Psoas muscle (tissue), 8 donors: ENCODE results near the gene SLC39A11. TPM values are rescaled to one million over a fixed set of nuclear protein-coding genes. Genes with fewer than 3 reads are reported as not detected.

Source experiments
- ATAC-seq, 4 donors: fragments of 200-7000 bp; cut with Tn5 transposase; one replicate each; pipeline ENCODE4 v1.9.1; 2020; ENCODE audit warnings: moderate library complexity in 3 of 4, mild to moderate bottlenecking in 2 of 4
- DNase-seq, 2 donors: peaks; one replicate each; pipeline ENCODE4 v3.0.0-alpha.2; 2020
- H3K27ac ChIP-seq: fragments of 200-600 bp; one replicate; pipeline ENCODE4 v1.8.0; 2022
- H3K27me3 ChIP-seq, 3 donors: fragments of 200-600 bp in 1 of 3; one replicate each; pipeline versions ENCODE4 v1.6.1 to v1.8.0; 2013 to 2022; ENCODE audit warnings: low read length in 2 of 3, mild to moderate bottlenecking in 2 of 3, moderate library complexity in 1 of 3; ENCODE audit not compliant: insufficient read depth in 3 of 3
- H3K36me3 ChIP-seq, 2 donors: fragments of 200-600 bp in 1 of 2; one replicate each; pipeline versions ENCODE4 v1.6.1 to v1.8.0; 2013 to 2022; ENCODE audit warnings: low read depth in 1 of 2, mild to moderate bottlenecking in 1 of 2, moderate library complexity in 1 of 2; ENCODE audit not compliant: insufficient read depth in 1 of 2
- H3K4me1 ChIP-seq: fragments of 200-600 bp; one replicate; pipeline ENCODE4 v1.8.0; 2022
- H3K4me3 ChIP-seq: fragments of 200-600 bp; one replicate; pipeline ENCODE4 v1.8.0; 2022; ENCODE audit warnings: mild to moderate bottlenecking
- H3K9me3 ChIP-seq: fragments of 200-600 bp; one replicate; pipeline ENCODE4 v1.8.0; 2022
- WGBS, 3 donors: extraction: QIAGEN DNeasy Blood & Tissue Kit; methylation state at CpG; one replicate each; pipeline versions ENCODE4 v1.1.6 to v1.1.7; 2013; 5-methylcytosine and 5-hydroxymethylcytosine counted together
- intact Hi-C, 2 donors: fragments of 100-400 bp; cut with DNase I; formaldehyde crosslinking; loops; one replicate each; pipeline versions ENCODE4 v1.11.0 to v1.14.2; 2022
- polyA plus RNA-seq, 3 donors: library from polyadenylated mRNA; stranded (reverse); fragments of 200-250 nt; gene quantifications; one replicate each; pipeline ENCODE4 v1.2.3, GENCODE V29; 2013
- total RNA-seq, 4 donors: library from RNA; stranded (reverse); fragmentation: NEBNext Ultra II Directional in 2 of 4; extraction: Animal tissue kit (Norgen Biotek cat#: 25700) in 2 of 4; gene quantifications; one replicate each; pipeline versions ENCODE4 v1.2.1 to v1.2.4, GENCODE V29; 2021 to 2023
- TF ChIP-seq, protein P1 (sequence below): fragments of 200-600 bp; IDR thresholded peaks from one replicate; pipeline ENCODE4 v1.8.0; 2022; ENCODE audit warnings: antibody characterized with exemption
- donor health status: healthy with polysubstance abuse.
- donor health status: DM: no; HTN: no; CAD: no; lungs with moderate emphysema.
- donor health status: Bipolar disorder and iron deficiency.
- donor health status: healthy.
- donor health status: DM: yes; HTN: yes; CAD: no.
- donor health status: DM: no; HTN: no; CAD: no.
- donor health status: DM: no; HTN: no; CAD: no.
- donor health status: DM: yes; HTN: yes; CAD: no.

The SLC39A11 gene
- total and polyA plus RNA-seq, 7 donors = 1.6 to 9.7 (median 7.9) TPM

DNA sequence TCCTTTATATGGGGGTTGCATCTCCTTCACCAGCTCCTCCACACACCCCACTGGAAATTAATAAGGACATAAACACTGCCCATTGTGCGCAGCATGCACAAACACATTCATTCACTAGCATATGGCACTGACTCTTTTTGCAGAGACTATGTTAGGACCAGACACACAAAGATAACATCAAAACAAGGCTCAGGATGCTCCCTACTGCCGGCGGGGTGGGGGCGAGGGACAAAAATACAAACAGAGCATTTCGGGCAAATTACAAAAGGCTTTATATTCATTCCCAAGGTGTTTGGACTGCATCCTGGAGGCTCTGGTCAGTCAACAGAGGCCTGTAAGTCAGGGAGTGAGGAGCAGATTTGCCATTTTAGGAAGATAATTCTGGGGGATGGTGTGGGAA lies 299.7 kb downstream of the SLC39A11 start:
- no peak overlapping the region for H3K27ac ChIP-seq
- 91 to 95% (median 94%) methylated on average over 5 of the region's 5 CpGs for WGBS, 3 donors
- ATAC-seq = no peak

GRCh38 chr17:72790190-72790589 lies 302.3 kb downstream of the SLC39A11 start:
- Histone ChIP-seq H3K4me1 (no peaks in the 10 kb centered on the region), H3K9me3 (peaks cover 4% of the 10 kb centered on the region), H3K27ac (no peak overlapping the region), H3K27me3 (no peaks in the 10 kb centered on the region), H3K36me3 (peaks cover 0 to 2% of the 10 kb centered on the region in 2 donors), H3K4me3 (no peak overlapping the region)
- TF ChIP-seq, protein P1, sequence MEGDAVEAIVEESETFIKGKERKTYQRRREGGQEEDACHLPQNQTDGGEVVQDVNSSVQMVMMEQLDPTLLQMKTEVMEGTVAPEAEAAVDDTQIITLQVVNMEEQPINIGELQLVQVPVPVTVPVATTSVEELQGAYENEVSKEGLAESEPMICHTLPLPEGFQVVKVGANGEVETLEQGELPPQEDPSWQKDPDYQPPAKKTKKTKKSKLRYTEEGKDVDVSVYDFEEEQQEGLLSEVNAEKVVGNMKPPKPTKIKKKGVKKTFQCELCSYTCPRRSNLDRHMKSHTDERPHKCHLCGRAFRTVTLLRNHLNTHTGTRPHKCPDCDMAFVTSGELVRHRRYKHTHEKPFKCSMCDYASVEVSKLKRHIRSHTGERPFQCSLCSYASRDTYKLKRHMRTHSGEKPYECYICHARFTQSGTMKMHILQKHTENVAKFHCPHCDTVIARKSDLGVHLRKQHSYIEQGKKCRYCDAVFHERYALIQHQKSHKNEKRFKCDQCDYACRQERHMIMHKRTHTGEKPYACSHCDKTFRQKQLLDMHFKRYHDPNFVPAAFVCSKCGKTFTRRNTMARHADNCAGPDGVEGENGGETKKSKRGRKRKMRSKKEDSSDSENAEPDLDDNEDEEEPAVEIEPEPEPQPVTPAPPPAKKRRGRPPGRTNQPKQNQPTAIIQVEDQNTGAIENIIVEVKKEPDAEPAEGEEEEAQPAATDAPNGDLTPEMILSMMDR = no peak
- DNase-seq (no peak), ATAC-seq (no peak)
- WGBS, 3 donors = 92 to 98% (median 96%) methylated on average over 3 of the region's 3 CpGs
- intact Hi-C loops = no loop called here

More for the DNA sequence above, 299.7 kb downstream of the SLC39A11 start:
- Histone ChIP-seq H3K4me3 (no peak overlapping the region), H3K4me1 (no peaks in the 10 kb centered on the region), H3K27me3 (no peaks in the 10 kb centered on the region), H3K36me3 (peaks cover 0 to 2% of the 10 kb centered on the region in 2 donors), H3K9me3 (peaks cover 13% of the 10 kb centered on the region)
- intact Hi-C loops = no loop called here
- TF ChIP-seq, protein P1 = no peak
- no peak for DNase-seq

GRCh38 chr17:72789711-72790110 lies 302.8 kb downstream of the SLC39A11 start:
- ATAC-seq = no peak
- 86 to 90% (median 87%) methylated on average over 6 of the region's 6 CpGs for WGBS, 3 donors

DNA sequence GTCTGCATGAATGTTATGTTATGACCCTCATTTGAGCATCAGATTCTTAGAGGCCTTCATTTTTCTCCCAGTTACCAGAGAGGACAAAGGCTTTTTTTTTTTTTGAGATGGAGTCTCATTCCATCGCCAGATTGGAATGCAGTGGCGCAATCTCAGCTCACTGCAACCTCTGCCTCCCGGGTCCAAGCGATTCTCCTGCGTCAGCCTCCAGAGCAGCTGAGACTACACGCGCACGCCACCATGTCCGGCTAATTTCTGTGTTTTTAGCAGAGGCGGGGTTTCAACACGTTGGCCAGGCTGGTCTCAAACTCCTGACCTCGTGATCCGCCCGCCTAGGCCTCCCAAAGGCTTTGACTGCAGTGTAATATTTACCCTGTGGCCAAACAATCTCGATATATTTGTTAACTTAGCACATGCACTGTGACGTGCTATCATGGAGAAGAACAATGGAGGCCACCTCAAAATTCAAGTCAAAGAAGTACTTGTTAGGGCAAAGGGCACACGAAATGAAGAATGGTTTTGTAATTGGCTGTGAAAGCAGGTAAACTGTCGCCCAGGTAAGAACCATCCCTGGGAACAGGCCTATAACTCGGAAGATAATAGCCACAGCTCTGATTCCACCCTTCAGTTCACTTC lies 303.4 kb downstream of the SLC39A11 start:
- no peaks in the 10 kb centered on the region for H3K9me3 ChIP-seq
- WGBS, 3 donors = 84 to 90% (median 84%) methylated on average over 19 of the region's 19 CpGs
- no peak for ATAC-seq

More at GRCh38 chr17:72789711-72790110, 302.8 kb downstream of the SLC39A11 start:
- DNase-seq = no peak
- intact Hi-C loops = no loop called here
- TF ChIP-seq, protein P1 = no peak
- Histone ChIP-seq H3K27ac (no peak overlapping the region), H3K4me1 (no peaks in the 10 kb centered on the region), H3K4me3 (no peak overlapping the region), H3K36me3 (peaks cover 0 to 2% of the 10 kb centered on the region in 2 donors), H3K27me3 (no peaks in the 10 kb centered on the region), H3K9me3 (no peaks in the 10 kb centered on the region)

More for the DNA sequence above, 303.4 kb downstream of the SLC39A11 start:
- H3K4me3 ChIP-seq = no peak overlapping the region
- TF ChIP-seq, protein P1 = no peak
- H3K27ac ChIP-seq = no peak overlapping the region
- no peak for DNase-seq
- intact Hi-C loops = no loop called here
- peaks cover 0 to 2% of the 10 kb centered on the region in 2 donors for H3K36me3 ChIP-seq
- no peaks in the 10 kb centered on the region for H3K4me1 ChIP-seq
- H3K27me3 ChIP-seq = no peaks in the 10 kb centered on the region
